ENCODE results near the gene LDLRAD3.

DNA sequence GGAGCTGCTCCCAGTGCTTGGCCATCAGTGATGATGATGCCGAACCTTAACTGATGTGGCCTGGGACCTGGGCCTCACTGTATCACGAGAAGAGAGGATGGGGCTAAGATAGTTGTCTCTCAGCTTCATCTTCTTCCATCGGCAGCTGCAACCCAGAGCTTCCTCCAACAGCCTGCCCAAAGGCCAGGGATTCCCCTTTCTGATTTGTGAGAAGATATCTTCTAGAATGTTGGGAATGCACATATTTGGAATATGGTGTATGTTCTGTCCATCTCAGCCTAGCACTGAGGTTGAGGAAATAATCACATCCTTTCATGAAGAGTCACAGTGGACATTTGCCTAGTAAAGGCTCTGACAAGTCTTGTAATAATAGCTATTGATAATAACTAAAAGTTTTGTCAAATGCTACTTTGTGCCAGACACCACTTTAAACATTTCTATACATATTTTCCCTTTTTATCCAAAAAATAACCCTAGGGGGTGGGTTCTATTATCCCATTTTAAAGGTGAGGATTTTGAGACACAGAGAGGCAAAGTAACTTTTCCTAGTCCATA lies 272.3 kb downstream of the LDLRAD3 start:
- TF ChIP-seq, protein P1, sequence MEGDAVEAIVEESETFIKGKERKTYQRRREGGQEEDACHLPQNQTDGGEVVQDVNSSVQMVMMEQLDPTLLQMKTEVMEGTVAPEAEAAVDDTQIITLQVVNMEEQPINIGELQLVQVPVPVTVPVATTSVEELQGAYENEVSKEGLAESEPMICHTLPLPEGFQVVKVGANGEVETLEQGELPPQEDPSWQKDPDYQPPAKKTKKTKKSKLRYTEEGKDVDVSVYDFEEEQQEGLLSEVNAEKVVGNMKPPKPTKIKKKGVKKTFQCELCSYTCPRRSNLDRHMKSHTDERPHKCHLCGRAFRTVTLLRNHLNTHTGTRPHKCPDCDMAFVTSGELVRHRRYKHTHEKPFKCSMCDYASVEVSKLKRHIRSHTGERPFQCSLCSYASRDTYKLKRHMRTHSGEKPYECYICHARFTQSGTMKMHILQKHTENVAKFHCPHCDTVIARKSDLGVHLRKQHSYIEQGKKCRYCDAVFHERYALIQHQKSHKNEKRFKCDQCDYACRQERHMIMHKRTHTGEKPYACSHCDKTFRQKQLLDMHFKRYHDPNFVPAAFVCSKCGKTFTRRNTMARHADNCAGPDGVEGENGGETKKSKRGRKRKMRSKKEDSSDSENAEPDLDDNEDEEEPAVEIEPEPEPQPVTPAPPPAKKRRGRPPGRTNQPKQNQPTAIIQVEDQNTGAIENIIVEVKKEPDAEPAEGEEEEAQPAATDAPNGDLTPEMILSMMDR (optimal IDR thresholded peaks at IDR 0.05 in 1 of 3, IDR thresholded peaks at IDR 0.05 in 1 of 3, conservative IDR thresholded peaks at IDR 0.05 in 1 of 3; ENCODE audit: extremely low read depth in 1 of 3, insufficient read depth in 2 of 3, low read length in 3 of 3): no peak
- no peak for TF ChIP-seq EZH2 (IDR thresholded peaks at IDR 0.05; ENCODE audit: low read length)

Data from keratinocyte (primary cell).